HG03469 (cell line): ENCODE measurements around the gene LYRM2.

Experiments used
- ATAC-seq: cut with Tn5 transposase; IDR thresholded peaks from one replicate; pipeline ENCODE4 v1.9.1; 2021; ENCODE audit warnings: mild to moderate bottlenecking, moderate library complexity, moderate number of reproducible peaks; ENCODE audit not compliant: unreplicated experiment

The LYRM2 gene

GRCh38 chr6:89562093-89562973 is 76.2 kb downstream of the LYRM2 start:
- no peak for ATAC-seq

- ATAC-seq: no peak
These were observed 79.1 kb downstream of the LYRM2 start for GRCh38 chr6:89559487-89559886.

- ATAC-seq: no peak
These were observed 82.7 kb downstream of the LYRM2 start for GRCh38 chr6:89555806-89556205.

- ATAC-seq: no peak
These were observed 83.5 kb downstream of the LYRM2 start for GRCh38 chr6:89555031-89555430.

GRCh38 chr6:89554106-89554505 is 84.4 kb downstream of the LYRM2 start:
- no peak for ATAC-seq

- ATAC-seq: no peak
These were observed 85.1 kb downstream of the LYRM2 start for GRCh38 chr6:89553431-89553830.

- no peak for ATAC-seq
These were observed 91.3 kb downstream of the LYRM2 start for GRCh38 chr6:89547281-89547680.

GRCh38 chr6:89542866-89543265 is 95.7 kb downstream of the LYRM2 start:
- ATAC-seq: no peak

GRCh38 chr6:89542081-89542857 is 96.3 kb downstream of the LYRM2 start:
- ATAC-seq: no peak

- no peak for ATAC-seq
These were observed 98.8 kb downstream of the LYRM2 start for GRCh38 chr6:89539779-89540178.

GRCh38 chr6:89536231-89536630 is 102.3 kb downstream of the LYRM2 start:
- ATAC-seq: no peak

- ATAC-seq: no peak
These were observed 107.6 kb downstream of the LYRM2 start for GRCh38 chr6:89530982-89531381.

- no peak for ATAC-seq
These were observed 109.7 kb downstream of the LYRM2 start for GRCh38 chr6:89528866-89529265.

GRCh38 chr6:89527634-89528033 is 110.9 kb downstream of the LYRM2 start:
- no peak for ATAC-seq

- ATAC-seq: no peak
These were observed 112.0 kb downstream of the LYRM2 start for GRCh38 chr6:89526563-89526869.

- ATAC-seq: no peak
These were observed 112.6 kb downstream of the LYRM2 start for GRCh38 chr6:89525786-89526562.

- no peak for ATAC-seq
These were observed 115.8 kb downstream of the LYRM2 start for GRCh38 chr6:89522778-89523177.

- no peak for ATAC-seq
These were observed 117.8 kb downstream of the LYRM2 start for GRCh38 chr6:89520736-89521135.

- no peak for ATAC-seq
These were observed 120.0 kb downstream of the LYRM2 start for GRCh38 chr6:89518352-89519055.
